CD4-positive, alpha-beta T cell (primary cell): ENCODE measurements around the gene SYCE1L. TPM values are rescaled to one million over a fixed set of nuclear protein-coding genes. Genes with fewer than 3 reads are reported as not detected.

Experiments used
- ATAC-seq: fragments of 200-7000 bp; cut with Tn5 transposase; one replicate; pipeline ENCODE4 v1.10.0; 2022; ENCODE audit warnings: mild to moderate bottlenecking; ENCODE audit not compliant: poor library complexity
- CTCF ChIA-PET: fragments of 350-600 bp; sonication (Branson Sonifier 250); formaldehyde crosslinking; loops from one replicate; lab custom pipeline; 2021; ENCODE audit warnings: antibody characterized with exemption, inconsistent platforms; lab: Charles Lee
- POLR2A ChIA-PET: fragments of 350-600 bp; sonication (Branson Sonifier 250); formaldehyde crosslinking; loops from one replicate; lab custom pipeline; 2021; ENCODE audit warnings: antibody characterized with exemption, inconsistent platforms; lab: Charles Lee
- DNase-seq, 14 experiments: peaks; one replicate each; pipeline ENCODE4 v3.0.0-alpha.2; 2013 to 2020; ENCODE audit warnings: mixed read lengths in 2 of 14
- H3K27ac ChIP-seq, 2 donors: one replicate each; pipeline versions ENCODE4 v1.5.1 to v1.7.0; 2013; ENCODE audit warnings: low read length in 2 of 2, low read depth in 1 of 2, mild to moderate bottlenecking in 1 of 2
- H3K27me3 ChIP-seq, 2 experiments: 1 replicate in 1 of 2; 2 replicates in 1 of 2; pipeline versions ENCODE4 v1.6.1 to v1.7.0; 2013; ENCODE audit warnings: low read length in 2 of 2, control low read depth in 1 of 2, mild to moderate bottlenecking in 1 of 2, moderate library complexity in 1 of 2; ENCODE audit not compliant: insufficient read depth in 2 of 2, control insufficient read depth in 1 of 2
- H3K36me3 ChIP-seq: one replicate; pipeline ENCODE4 v1.6.1; 2013; ENCODE audit warnings: low read length, control low read depth; ENCODE audit not compliant: insufficient read depth
- H3K4me1 ChIP-seq: one replicate; pipeline ENCODE4 v1.6.1; 2013; ENCODE audit warnings: low read length, control low read depth; ENCODE audit not compliant: insufficient read depth
- H3K4me3 ChIP-seq: one replicate; pipeline ENCODE4 v1.5.1; 2013; ENCODE audit warnings: mild to moderate bottlenecking, low read length, moderate library complexity
- H3K9me3 ChIP-seq, 2 experiments: 1 replicate in 1 of 2; 2 replicates in 1 of 2; pipeline versions ENCODE4 v1.6.1 to v1.7.0; 2013; ENCODE audit warnings: low read length in 2 of 2, mild to moderate bottlenecking in 2 of 2, control low read depth in 1 of 2, moderate library complexity in 1 of 2; ENCODE audit not compliant: control insufficient read depth in 1 of 2, insufficient read depth in 1 of 2
- H3K27ac Mint-ChIP-seq: one replicate; pipeline ENCODE4 v1.8.0; 2020; ENCODE audit warnings: mixed read lengths
- H3K27me3 Mint-ChIP-seq: one replicate; pipeline ENCODE4 v1.8.0; 2021; ENCODE audit warnings: mixed read lengths
- H3K36me3 Mint-ChIP-seq: one replicate; pipeline ENCODE4 v1.8.0; 2021; ENCODE audit warnings: low read depth, mixed read lengths
- H3K4me1 Mint-ChIP-seq: one replicate; pipeline ENCODE4 v1.8.0; 2021; ENCODE audit warnings: low read depth, mixed read lengths
- H3K4me3 Mint-ChIP-seq: one replicate; pipeline ENCODE4 v1.8.0; 2020; ENCODE audit warnings: mild to moderate bottlenecking, mixed read lengths
- H3K9me3 Mint-ChIP-seq: one replicate; pipeline ENCODE4 v1.8.0; 2020; ENCODE audit warnings: mixed read lengths
- CTCF ChIP-seq: fragments of 200-600 bp; IDR thresholded peaks from one replicate; pipeline ENCODE4 v1.8.0; 2022; ENCODE audit warnings: antibody characterized with exemption, mild to moderate bottlenecking
- intact Hi-C, 2 experiments: fragments of 100-400 bp; cut with DNase I in 1 of 2; cut with micrococcal nuclease in 1 of 2; formaldehyde crosslinking; loops; one replicate each; pipeline versions ENCODE4 v1.15.1 to v1.9.0; 2023 to 2025; cut with DNase I, micrococcal nuclease
- total RNA-seq, 174 experiments: library from RNA in 2 of 174; stranded (reverse) in 2 of 174; gene quantifications; one replicate each; pipeline ENCODE4 v1.2.3 and lab custom pipeline; 2021 to 2026

The SYCE1L gene
- total RNA-seq, 2 experiments from 2014 or later: 18.8 to 18.9 TPM

GRCh38 chr16:77193377-77193776, 5.8 kb upstream of the SYCE1L start:
- Histone ChIP-seq H3K4me1 (peaks cover 44% of the 10 kb centered on the region), H3K4me3 (no peak overlapping the region), H3K9me3 (peaks cover 0 to 3% of the 10 kb centered on the region in 2 experiments), H3K27me3 (no peaks in the 10 kb centered on the region), H3K27ac (no peak overlapping the region), H3K36me3 (peaks cover 49% of the 10 kb centered on the region)
- no peak for DNase-seq
- peaks cover 77% of the 10 kb centered on the region for H3K36me3 Mint-ChIP-seq
- peaks cover 53% of the 10 kb centered on the region for H3K4me1 Mint-ChIP-seq
- peak overlapping the region; percentile 92 for H3K4me3 Mint-ChIP-seq
- POLR2A ChIA-PET: no interaction called here
- H3K9me3 Mint-ChIP-seq: no peaks in the 10 kb centered on the region
- no peak for ATAC-seq
- H3K27me3 Mint-ChIP-seq: no peaks in the 10 kb centered on the region
- TF ChIP-seq CTCF: no peak
- CTCF ChIA-PET: no interaction called here
- intact Hi-C loops: loop anchor here (1.0 to 10.0 kb wide), 7 partner anchors 18 to 1729 kb away; partner anchors contain the start of genes ADAT1 (in 1 of the 2), KARS1 (in 1 of the 2), NUDT7 (in 1 of the 2) and TERF2IP (in 1 of the 2)
- H3K27ac Mint-ChIP-seq: peak overlapping the region; percentile 97

- no peak for TF ChIP-seq CTCF
- peaks cover 43% of the 10 kb centered on the region for H3K4me1 ChIP-seq
- ATAC-seq (no peak), DNase-seq (no peak)
- H3K9me3 Mint-ChIP-seq: no peaks in the 10 kb centered on the region
- no peak overlapping the region for H3K4me3 ChIP-seq
- intact Hi-C loops: loop anchor here (5.0 to 10.0 kb wide), 6 partner anchors 528 to 1730 kb away; partner anchors contain the start of genes ADAT1 (in 1 of the 2), KARS1 (in 1 of the 2), NUDT7 (in 1 of the 2) and TERF2IP (in 1 of the 2)
- peak overlapping the region; percentile 25 for H3K27ac Mint-ChIP-seq
- peak overlapping the region; percentile 54 for H3K4me3 Mint-ChIP-seq
- CTCF ChIA-PET: no interaction called here
- no peaks in the 10 kb centered on the region for H3K27me3 Mint-ChIP-seq
- H3K36me3 ChIP-seq: peaks cover 61% of the 10 kb centered on the region
- H3K27me3 ChIP-seq: no peaks in the 10 kb centered on the region
- H3K9me3 ChIP-seq: peaks cover 0 to 3% of the 10 kb centered on the region in 2 experiments
- peaks cover 46% of the 10 kb centered on the region for H3K4me1 Mint-ChIP-seq
- POLR2A ChIA-PET: interaction anchor here (0.7 kb wide), 1 partner anchor 17 kb away, joined by 3 read pairs; no protein-coding TSS in a partner anchor
- no peak overlapping the region for H3K27ac ChIP-seq
- H3K36me3 Mint-ChIP-seq: peaks cover 85% of the 10 kb centered on the region
These were observed 4.6 kb upstream of the SYCE1L start for GRCh38 chr16:77194295-77195231.

- no peak for TF ChIP-seq CTCF
- H3K4me1 Mint-ChIP-seq: peaks cover 45% of the 10 kb centered on the region
- no peak overlapping the region for H3K4me3 Mint-ChIP-seq
- ATAC-seq: no peak
- Histone ChIP-seq H3K27ac (no peak overlapping the region), H3K4me1 (peaks cover 35% of the 10 kb centered on the region), H3K4me3 (no peak overlapping the region), H3K36me3 (peaks cover 64% of the 10 kb centered on the region), H3K27me3 (no peaks in the 10 kb centered on the region), H3K9me3 (peaks cover 0 to under 1% of the 10 kb centered on the region in 2 experiments)
- POLR2A ChIA-PET: no interaction called here
- CTCF ChIA-PET: no interaction called here
- intact Hi-C loops: loop anchor here (10.0 kb wide), 3 partner anchors 1571 to 1731 kb away; partner anchors contain the start of genes ADAT1 (in 1 of the 2), TMEM170A (in 1 of the 2) and TMEM231 (in 1 of the 2)
- DNase-seq: no peak
- H3K36me3 Mint-ChIP-seq: peaks cover 90% of the 10 kb centered on the region
- H3K9me3 Mint-ChIP-seq: no peaks in the 10 kb centered on the region
- H3K27me3 Mint-ChIP-seq: no peaks in the 10 kb centered on the region
- H3K27ac Mint-ChIP-seq: no peak overlapping the region
These were observed 3.8 kb upstream of the SYCE1L start for GRCh38 chr16:77195411-77195810.
